Neural cell (in vitro differentiated cells): ENCODE data around the gene TTC17.
"Not testable (repeated sequence)": the region's sequence is repeated elsewhere in the genome, so short reads cannot be mapped to it uniquely, and the experiment has no call there.

ENCODE experiments used
- CTCF ChIP-seq: fragments of 450-650 bp; IDR thresholded peaks from 2 replicates; pipeline ENCODE4 v1.5.1; 2014; ENCODE audit warnings: antibody characterized with exemption, mild to moderate bottlenecking, moderate library complexity; ENCODE audit not compliant: poor library complexity, severe bottlenecking
- EP300 ChIP-seq: fragments of 450-650 bp; conservative IDR thresholded peaks from 2 replicates; pipeline ENCODE4 v1.6.1; 2014; ENCODE audit warnings: antibody characterized with exemption, mild to moderate bottlenecking, moderate library complexity; ENCODE audit not compliant: poor library complexity, severe bottlenecking
- EZH2 ChIP-seq: fragments of 200-600, 300-800 bp; shearing (Covaris generic), sonication (generic); IDR thresholded peaks from 2 replicates; pipeline ENCODE4 v1.6.1; 2014; ENCODE audit warnings: antibody characterized with exemption, low read length, borderline replicate concordance, mild to moderate bottlenecking; ENCODE audit not compliant: insufficient read depth, poor library complexity, severe bottlenecking
- REST ChIP-seq: IDR thresholded peaks from 2 replicates; pipeline ENCODE4 v1.6.1; 2012; ENCODE audit warnings: borderline replicate concordance

GRCh38 chr11:43430916-43431315 is 72.2 kb downstream of the TTC17 start:
- TF ChIP-seq REST, CTCF, EZH2, EP300: not testable (repeated sequence)
